GM23248 (cell line): ENCODE measurements around the gene RAB9A. TPM values are rescaled to one million over a fixed set of nuclear protein-coding genes. Genes with fewer than 3 reads are reported as not detected.
A peak's percentile ranks its signal among the peaks of the same experiment; 100 is the strongest.

Experiments
- DNase-seq: peaks from one replicate; pipeline ENCODE4 v3.0.0-alpha.2; 2015
- H2AFZ ChIP-seq: fragments of 200-600 bp; sonication (generic); 2 replicates; pipeline ENCODE4 v1.6.1; 2016; ENCODE audit warnings: antibody characterized with exemption
- H3F3A ChIP-seq: fragments of 200-600 bp; sonication (generic); 2 replicates; pipeline ENCODE4 v1.6.1; 2016; ENCODE audit warnings: mild to moderate bottlenecking, antibody characterized with exemption, mixed run types; ENCODE audit not compliant: insufficient read depth
- H3K27ac ChIP-seq: fragments of 200-600 bp; sonication (generic); 2 replicates; pipeline ENCODE4 v1.5.1; 2016; ENCODE audit warnings: mild to moderate bottlenecking
- H3K27me3 ChIP-seq: fragments of 200-600 bp; sonication (generic); replicated peaks from 2 replicates; pipeline ENCODE4 v1.6.1; 2016; ENCODE audit warnings: mild to moderate bottlenecking; ENCODE audit not compliant: insufficient read depth
- H3K36me3 ChIP-seq: fragments of 200-600 bp; sonication (generic); 2 replicates; pipeline ENCODE4 v1.6.1; 2016; ENCODE audit warnings: low read depth, mild to moderate bottlenecking
- H3K4me1 ChIP-seq: fragments of 200-600 bp; sonication (generic); 2 replicates; pipeline ENCODE4 v1.6.1; 2016; ENCODE audit warnings: mild to moderate bottlenecking; ENCODE audit not compliant: insufficient read depth
- H3K4me2 ChIP-seq: fragments of 200-600 bp; sonication (generic); one replicate; pipeline ENCODE4 v1.6.1; 2016; ENCODE audit warnings: mild to moderate bottlenecking; ENCODE audit not compliant: unreplicated experiment
- H3K4me3 ChIP-seq: fragments of 200-600 bp; sonication (generic); 2 replicates; pipeline ENCODE4 v1.5.1; 2016; ENCODE audit warnings: mild to moderate bottlenecking
- H3K79me2 ChIP-seq: fragments of 200-600 bp; sonication (generic); 2 replicates; pipeline ENCODE4 v1.6.1; 2016; ENCODE audit warnings: mild to moderate bottlenecking; ENCODE audit not compliant: insufficient read depth
- H3K9ac ChIP-seq: fragments of 200-600 bp; sonication (generic); 2 replicates; pipeline ENCODE4 v1.6.1; 2016; ENCODE audit warnings: mild to moderate bottlenecking
- H3K9me2 ChIP-seq: fragments of 200-600 bp; sonication (generic); 2 replicates; pipeline ENCODE4 v1.6.1; 2016; ENCODE audit warnings: mixed run types, mild to moderate bottlenecking, moderate library complexity; ENCODE audit not compliant: insufficient read depth
- H3K9me3 ChIP-seq: fragments of 200-600 bp; sonication (generic); one replicate; pipeline ENCODE4 v1.6.1; 2017; ENCODE audit warnings: low read depth
- H4K20me1 ChIP-seq: fragments of 200-600 bp; sonication (generic); 2 replicates; pipeline ENCODE4 v1.6.0; 2016; ENCODE audit not compliant: insufficient read depth
- EZH2 ChIP-seq: fragments of 200-600 bp; sonication (generic); IDR thresholded peaks from 2 replicates; pipeline ENCODE4 v1.6.1; 2018; ENCODE audit warnings: antibody characterized with exemption, mild to moderate bottlenecking; ENCODE audit not compliant: insufficient read depth, poor library complexity, severe bottlenecking
- EZH2phosphoT487 ChIP-seq: fragments of 200-600 bp; sonication (generic); IDR thresholded peaks from 2 replicates; pipeline ENCODE4 v1.6.1; 2018; ENCODE audit warnings: antibody characterized with exemption, moderate library complexity, mild to moderate bottlenecking, low read depth; ENCODE audit not compliant: insufficient read depth
- WGBS, 2 experiments: methylation state at CpG; one replicate each; pipeline ENCODE4 v1.1.6; 2015 to 2017; ENCODE audit warnings: low lambda C conversion rate in 2 of 2, low coverage in 1 of 2; ENCODE audit errors: missing lambda C conversion rate in 2 of 2; 5-methylcytosine and 5-hydroxymethylcytosine counted together
- in situ Hi-C: fragments of 300-500 bp; cut with MboI; formaldehyde crosslinking; loops from 2 replicates; pipeline ENCODE4 v1.15.0; 2020
- polyA plus RNA-seq: library from polyadenylated mRNA; unstranded; fragments of >200 nt; fragmentation: Nextera tagmentation; extraction: Ambion mirVana; gene quantifications from 2 replicates; pipeline ENCODE4 v1.2.1, GENCODE V29; 2016
- total RNA-seq: library from RNA; depleted of rRNA; stranded (reverse); fragments of >200 nt; shearing (Covaris generic); gene quantifications from 2 replicates; pipeline ENCODE4 v1.2.3, GENCODE V29; 2014

The RAB9A gene
- total and polyA plus RNA-seq, 2 experiments from 2014 or later, result 38.9 to 40.4 TPM

DNA sequence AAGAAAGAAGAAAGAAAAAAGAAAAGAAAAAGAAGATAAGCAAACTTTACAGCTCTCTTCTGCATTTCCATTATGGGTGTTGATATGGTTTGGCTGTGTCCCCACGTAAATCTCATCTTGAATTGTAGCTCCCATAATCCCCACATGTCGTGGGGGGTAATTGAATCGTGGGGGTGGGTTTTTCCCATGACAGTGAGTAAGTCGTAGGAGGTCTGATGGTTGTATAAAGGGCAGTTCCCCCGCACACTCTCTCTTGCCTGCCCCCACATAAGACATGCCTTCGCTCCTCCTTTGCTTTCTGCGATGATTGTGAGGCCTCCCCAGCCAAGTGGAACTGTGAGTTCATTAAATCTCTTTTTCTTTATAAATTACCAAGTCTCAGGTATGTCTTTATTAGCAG lies 7.3 kb upstream of the RAB9A start:
- in situ Hi-C loops, result no loop called here
- Histone ChIP-seq H3K79me2 (no peaks in the 10 kb centered on the region), H4K20me1 (no peaks in the 10 kb centered on the region)

DNA sequence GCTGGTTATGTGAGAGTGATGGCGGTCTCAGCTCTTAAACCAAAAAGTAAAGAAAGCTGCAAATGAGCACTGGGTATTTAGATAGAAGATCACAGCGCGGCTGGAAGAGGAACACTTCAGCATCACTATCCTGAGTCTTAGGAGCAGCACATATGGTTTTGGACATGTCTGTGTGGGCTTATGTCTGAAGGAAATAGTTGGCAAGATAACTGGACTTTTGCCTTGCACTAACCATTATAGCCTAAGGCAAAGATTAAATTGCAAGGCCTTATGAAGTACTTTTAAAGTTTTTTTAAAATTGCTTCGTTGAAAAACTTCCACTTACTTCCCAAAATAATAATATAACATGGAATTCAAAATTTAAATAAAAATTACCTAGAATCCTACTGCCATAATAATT lies 4.6 kb upstream of the RAB9A start:
- H3K27ac ChIP-seq, result no peak overlapping the region
- H3K27me3 ChIP-seq, result no peaks in the 10 kb centered on the region
- no peaks in the 10 kb centered on the region for H4K20me1 ChIP-seq
- no peak for DNase-seq
- TF ChIP-seq EZH2, result no peak
- TF ChIP-seq EZH2phosphoT487, result no peak
- H2AFZ ChIP-seq, result no peak overlapping the region
- no peak overlapping the region for H3K9ac ChIP-seq
- H3K9me2 ChIP-seq, result no peaks in the 10 kb centered on the region
- peaks cover 9% of the 10 kb centered on the region for H3K4me1 ChIP-seq
- H3F3A ChIP-seq, result peaks cover 6% of the 10 kb centered on the region; the same call in 1 of the 2 replicates
- no peaks in the 10 kb centered on the region for H3K9me3 ChIP-seq
- peaks cover 4% of the 10 kb centered on the region for H3K79me2 ChIP-seq
- H3K4me3 ChIP-seq, result no peak overlapping the region
- in situ Hi-C loops, result no loop called here
- H3K4me2 ChIP-seq, result no peak overlapping the region
- no peaks in the 10 kb centered on the region for H3K36me3 ChIP-seq
- 95 to 100% methylated on average over 4 of the region's 4 CpGs for WGBS, 2 experiments

More for the DNA sequence above, 7.3 kb upstream of the RAB9A start:
- Histone ChIP-seq H2AFZ (no peak overlapping the region), H3K9me3 (no peaks in the 10 kb centered on the region), H3K27ac (no peak overlapping the region), H3K4me1 (peaks cover 9% of the 10 kb centered on the region), H3K9me2 (no peaks in the 10 kb centered on the region), H3K9ac (no peak overlapping the region), H3F3A (peaks cover 6% of the 10 kb centered on the region; the same call in 1 of the 2 replicates), H3K36me3 (no peaks in the 10 kb centered on the region), H3K4me3 (no peak overlapping the region), H3K4me2 (no peak overlapping the region), H3K27me3 (no peaks in the 10 kb centered on the region)
- WGBS, 2 experiments, result 77 to 88% methylated on average over 7 of the region's 7 CpGs
- no peak for DNase-seq
- TF ChIP-seq EZH2, result no peak
- TF ChIP-seq EZH2phosphoT487, result no peak

DNA sequence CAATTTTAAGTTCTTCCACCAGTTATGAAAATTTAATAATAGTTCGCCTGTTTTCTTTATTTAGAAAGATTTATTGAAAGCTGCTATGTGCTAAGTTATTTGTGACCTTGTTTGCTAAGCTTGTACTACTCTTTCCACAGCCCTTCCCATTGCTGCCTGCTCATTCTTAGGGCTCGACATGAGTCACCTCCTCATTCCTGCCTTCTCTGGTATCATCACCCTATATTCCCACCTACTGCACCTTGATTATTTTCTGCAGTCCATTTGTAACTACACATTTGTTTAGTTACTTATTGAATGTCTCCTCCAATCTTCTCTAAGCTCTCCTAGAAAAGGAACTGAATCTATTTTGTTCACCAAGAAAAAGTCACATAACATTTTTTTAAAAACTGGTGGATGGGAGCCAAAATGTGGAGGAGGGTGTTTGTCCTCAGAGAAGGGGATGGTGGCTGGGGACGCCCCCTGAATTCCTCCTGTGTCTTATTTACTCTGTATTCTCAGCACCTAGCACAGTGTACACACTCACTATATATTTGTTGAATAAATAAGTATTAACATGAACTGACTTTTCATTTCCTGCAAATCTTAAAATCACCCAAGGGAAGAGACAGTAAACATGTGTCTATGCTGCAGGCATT lies 3.7 kb upstream of the RAB9A start:
- Histone ChIP-seq H3K79me2 (peaks cover 13% of the 10 kb centered on the region), H3K27ac (peak overlapping the region; percentile 12; the same call in 1 of the 2 replicates), H3K9me3 (no peaks in the 10 kb centered on the region), H4K20me1 (no peaks in the 10 kb centered on the region), H3K27me3 (no peaks in the 10 kb centered on the region), H3K4me1 (peaks cover 9% of the 10 kb centered on the region), H3K36me3 (no peaks in the 10 kb centered on the region), H2AFZ (no peak overlapping the region), H3K4me3 (no peak overlapping the region), H3K4me2 (no peak overlapping the region), H3K9ac (no peak overlapping the region), H3K9me2 (no peaks in the 10 kb centered on the region), H3F3A (peaks cover 6% of the 10 kb centered on the region; the same call in 1 of the 2 replicates)
- 31 to 33% methylated on average over 3 of the region's 3 CpGs for WGBS, 2 experiments
- DNase-seq, result peak; percentile 66
- in situ Hi-C loops, result no loop called here
- TF ChIP-seq EZH2phosphoT487, result no peak
- TF ChIP-seq EZH2, result no peak

DNA sequence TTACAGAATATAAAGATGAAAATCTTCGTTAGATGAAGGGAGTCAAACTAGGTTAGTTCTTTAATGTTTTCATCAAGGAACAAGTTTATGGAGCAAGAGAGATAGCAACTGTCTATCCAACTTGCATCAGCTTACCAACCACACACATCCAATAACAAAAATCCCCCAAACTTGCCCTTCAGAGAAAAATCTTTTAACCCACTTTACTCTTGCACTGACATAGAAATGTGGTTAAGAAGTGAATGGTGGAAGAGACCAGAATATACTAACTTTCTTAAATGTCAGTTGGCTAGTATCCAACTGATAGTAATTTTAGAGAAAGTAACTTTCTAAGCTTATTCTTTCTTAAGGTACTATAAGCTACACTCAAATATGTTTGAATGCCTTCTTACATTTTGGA lies 1.7 kb upstream of the RAB9A start:
- Histone ChIP-seq H3K9me2 (no peaks in the 10 kb centered on the region), H3K27me3 (no peaks in the 10 kb centered on the region), H3K36me3 (no peaks in the 10 kb centered on the region), H3K27ac (no peak overlapping the region), H3F3A (peaks cover 6% of the 10 kb centered on the region; the same call in 1 of the 2 replicates), H3K4me1 (peaks cover 13% of the 10 kb centered on the region), H3K4me2 (no peak overlapping the region), H2AFZ (no peak overlapping the region), H3K79me2 (peaks cover 33% of the 10 kb centered on the region), H3K9ac (no peak overlapping the region), H3K4me3 (no peak overlapping the region), H4K20me1 (no peaks in the 10 kb centered on the region), H3K9me3 (no peaks in the 10 kb centered on the region)
- WGBS, 2 experiments, result 86 to 90% methylated on average over 1 of the region's 1 CpG
- TF ChIP-seq EZH2 (no peak), EZH2phosphoT487 (no peak)
- in situ Hi-C loops, result no loop called here
- DNase-seq, result no peak
